ENCODE measurements around the gene OR52E5. TPM values are rescaled to one million over a fixed set of nuclear protein-coding genes. Genes with fewer than 3 reads are reported as not detected.

The OR52E5 gene
- total and polyA plus RNA-seq, 10 of the 15 experiments (the other 5 are each of a cell fraction or from before 2014, with no cell fraction given): not detected

DNA sequence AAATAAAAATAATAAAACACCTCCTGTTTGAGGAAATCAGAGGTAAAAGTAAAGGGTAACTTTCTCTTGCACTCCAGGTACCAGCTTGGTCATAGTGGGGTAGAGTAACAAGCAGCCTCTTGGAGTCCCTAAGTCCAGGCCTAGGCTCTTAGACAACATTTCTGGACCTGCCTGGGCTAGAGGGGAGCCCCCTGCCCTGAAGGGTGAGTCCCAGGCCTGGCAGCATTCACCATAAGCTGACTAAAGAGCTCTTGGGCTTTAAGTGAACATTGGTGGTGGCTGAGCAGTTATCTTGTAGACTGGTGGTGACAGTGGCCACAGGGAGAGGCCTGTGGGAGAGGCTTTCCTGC, 30.4 kb downstream of the OR52E5 start:
- Histone ChIP-seq H4K20me1 (ENCODE audit: control insufficient read depth, insufficient read depth) (no peaks in the 10 kb centered on the region), H3K36me3 (ENCODE audit: control insufficient read depth in 2 of 2, insufficient read depth in 2 of 2, low read length in 1 of 2) (no peaks in the 10 kb centered on the region), H3K27me3 (replicated peaks in 1 of 2; ENCODE audit: control insufficient read depth in 2 of 2, insufficient read depth in 2 of 2, low read length in 1 of 2) (no peaks in the 10 kb centered on the region), H3K27ac (ENCODE audit: control insufficient read depth, insufficient read depth) (no peak overlapping the region; the same call in 1 of the 2 replicates), H3K9ac (ENCODE audit: control insufficient read depth, insufficient read depth, low read length) (no peak overlapping the region), H3K4me2 (ENCODE audit: control insufficient read depth, insufficient read depth) (no peak overlapping the region), H2AFZ (ENCODE audit: control insufficient read depth, low read depth, low read length) (no peak overlapping the region), H3K4me1 (ENCODE audit: control insufficient read depth, insufficient read depth, low read length) (peaks cover 3% of the 10 kb centered on the region; the same call in 1 of the 2 replicates), H3K9me3 (replicated peaks; ENCODE audit: control insufficient read depth, insufficient read depth, low read length) (peaks cover 1% of the 10 kb centered on the region; the same call in 1 of the 3 replicates), H3K79me2 (ENCODE audit: control insufficient read depth, insufficient read depth, low read length) (no peaks in the 10 kb centered on the region), H3K4me3 (no peak overlapping the region)
- POLR2A ChIA-PET: no interaction called here
- TF ChIP-seq, protein P1, sequence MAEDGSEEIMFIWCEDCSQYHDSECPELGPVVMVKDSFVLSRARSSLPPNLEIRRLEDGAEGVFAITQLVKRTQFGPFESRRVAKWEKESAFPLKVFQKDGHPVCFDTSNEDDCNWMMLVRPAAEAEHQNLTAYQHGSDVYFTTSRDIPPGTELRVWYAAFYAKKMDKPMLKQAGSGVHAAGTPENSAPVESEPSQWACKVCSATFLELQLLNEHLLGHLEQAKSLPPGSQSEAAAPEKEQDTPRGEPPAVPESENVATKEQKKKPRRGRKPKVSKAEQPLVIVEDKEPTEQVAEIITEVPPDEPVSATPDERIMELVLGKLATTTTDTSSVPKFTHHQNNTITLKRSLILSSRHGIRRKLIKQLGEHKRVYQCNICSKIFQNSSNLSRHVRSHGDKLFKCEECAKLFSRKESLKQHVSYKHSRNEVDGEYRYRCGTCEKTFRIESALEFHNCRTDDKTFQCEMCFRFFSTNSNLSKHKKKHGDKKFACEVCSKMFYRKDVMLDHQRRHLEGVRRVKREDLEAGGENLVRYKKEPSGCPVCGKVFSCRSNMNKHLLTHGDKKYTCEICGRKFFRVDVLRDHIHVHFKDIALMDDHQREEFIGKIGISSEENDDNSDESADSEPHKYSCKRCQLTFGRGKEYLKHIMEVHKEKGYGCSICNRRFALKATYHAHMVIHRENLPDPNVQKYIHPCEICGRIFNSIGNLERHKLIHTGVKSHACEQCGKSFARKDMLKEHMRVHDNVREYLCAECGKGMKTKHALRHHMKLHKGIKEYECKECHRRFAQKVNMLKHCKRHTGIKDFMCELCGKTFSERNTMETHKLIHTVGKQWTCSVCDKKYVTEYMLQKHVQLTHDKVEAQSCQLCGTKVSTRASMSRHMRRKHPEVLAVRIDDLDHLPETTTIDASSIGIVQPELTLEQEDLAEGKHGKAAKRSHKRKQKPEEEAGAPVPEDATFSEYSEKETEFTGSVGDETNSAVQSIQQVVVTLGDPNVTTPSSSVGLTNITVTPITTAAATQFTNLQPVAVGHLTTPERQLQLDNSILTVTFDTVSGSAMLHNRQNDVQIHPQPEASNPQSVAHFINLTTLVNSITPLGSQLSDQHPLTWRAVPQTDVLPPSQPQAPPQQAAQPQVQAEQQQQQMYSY (CRISPR knock-in tag; IDR thresholded peaks at IDR 0.05): no peak
- TF ChIP-seq, protein P2, sequence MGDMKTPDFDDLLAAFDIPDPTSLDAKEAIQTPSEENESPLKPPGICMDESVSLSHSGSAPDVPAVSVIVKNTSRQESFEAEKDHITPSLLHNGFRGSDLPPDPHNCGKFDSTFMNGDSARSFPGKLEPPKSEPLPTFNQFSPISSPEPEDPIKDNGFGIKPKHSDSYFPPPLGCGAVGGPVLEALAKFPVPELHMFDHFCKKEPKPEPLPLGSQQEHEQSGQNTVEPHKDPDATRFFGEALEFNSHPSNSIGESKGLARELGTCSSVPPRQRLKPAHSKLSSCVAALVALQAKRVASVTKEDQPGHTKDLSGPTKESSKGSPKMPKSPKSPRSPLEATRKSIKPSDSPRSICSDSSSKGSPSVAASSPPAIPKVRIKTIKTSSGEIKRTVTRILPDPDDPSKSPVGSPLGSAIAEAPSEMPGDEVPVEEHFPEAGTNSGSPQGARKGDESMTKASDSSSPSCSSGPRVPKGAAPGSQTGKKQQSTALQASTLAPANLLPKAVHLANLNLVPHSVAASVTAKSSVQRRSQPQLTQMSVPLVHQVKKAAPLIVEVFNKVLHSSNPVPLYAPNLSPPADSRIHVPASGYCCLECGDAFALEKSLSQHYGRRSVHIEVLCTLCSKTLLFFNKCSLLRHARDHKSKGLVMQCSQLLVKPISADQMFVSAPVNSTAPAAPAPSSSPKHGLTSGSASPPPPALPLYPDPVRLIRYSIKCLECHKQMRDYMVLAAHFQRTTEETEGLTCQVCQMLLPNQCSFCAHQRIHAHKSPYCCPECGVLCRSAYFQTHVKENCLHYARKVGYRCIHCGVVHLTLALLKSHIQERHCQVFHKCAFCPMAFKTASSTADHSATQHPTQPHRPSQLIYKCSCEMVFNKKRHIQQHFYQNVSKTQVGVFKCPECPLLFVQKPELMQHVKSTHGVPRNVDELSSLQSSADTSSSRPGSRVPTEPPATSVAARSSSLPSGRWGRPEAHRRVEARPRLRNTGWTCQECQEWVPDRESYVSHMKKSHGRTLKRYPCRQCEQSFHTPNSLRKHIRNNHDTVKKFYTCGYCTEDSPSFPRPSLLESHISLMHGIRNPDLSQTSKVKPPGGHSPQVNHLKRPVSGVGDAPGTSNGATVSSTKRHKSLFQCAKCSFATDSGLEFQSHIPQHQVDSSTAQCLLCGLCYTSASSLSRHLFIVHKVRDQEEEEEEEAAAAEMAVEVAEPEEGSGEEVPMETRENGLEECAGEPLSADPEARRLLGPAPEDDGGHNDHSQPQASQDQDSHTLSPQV (IDR thresholded peaks at IDR 0.05): no peak
- TF ChIP-seq EED (IDR thresholded peaks at IDR 0.05; ENCODE audit: low read depth) (no peak), ZNF207 (IDR thresholded peaks at IDR 0.05; ENCODE audit: borderline replicate concordance) (no peak), SREBF2 (IDR thresholded peaks at IDR 0.05; ENCODE audit: low read length) (no peak), CBX5 (IDR thresholded peaks at IDR 0.05; ENCODE audit: low read depth) (no peak), CEBPB (IDR thresholded peaks at IDR 0.05; ENCODE audit: borderline replicate concordance in 1 of 2, low read depth in 2 of 2, low read length in 2 of 2) (no peak), BCL11A (IDR thresholded peaks at IDR 0.05; ENCODE audit: low read depth, low read length) (no peak), MTA3 (IDR thresholded peaks at IDR 0.05; ENCODE audit: borderline replicate concordance, low read length) (no peak), RBBP5 (conservative IDR thresholded peaks at IDR 0.05) (no peak)
- DNase-seq (ENCODE audit: low read depth, low spot score) (no peak), ATAC-seq (peak; percentile 72), FAIRE-seq (no peak)
- CTCF ChIA-PET: no interaction called here
- intact Hi-C loops (cut with micrococcal nuclease; ENCODE audit: unreplicated experiment) (no loop called here), in situ Hi-C loops (cut with MboI) (no loop called here)
- SMC1A ChIA-PET (ENCODE audit: uncharacterized antibody, unreplicated experiment): no interaction called here
- RAD21 ChIA-PET (ENCODE audit: unreplicated experiment): no interaction called here
- BruUV-seq (replicated peaks): no TSS peak
